GM12878 (cell line): ENCODE results near the gene SHISA7. TPM values are rescaled to one million over a fixed set of nuclear protein-coding genes. Genes with fewer than 3 reads are reported as not detected.
A peak's percentile ranks its signal among the peaks of the same experiment; 100 is the strongest.

Experiments
- ATAC-seq: fragments of 200-7000 bp; cut with Tn5 transposase; 3 replicates; pipeline ENCODE4 v1.9.1; 2020; ENCODE audit warnings: mild to moderate bottlenecking, moderate library complexity
- BruUV-seq: library from RNA; stranded (reverse); fragments of 400-500 nt; replicated peaks from 2 replicates; lab custom pipeline; 2021; lab: Mats Ljungman, UMichigan
- CTCF ChIA-PET: fragments of 300-600 bp; sonication (Branson Sonifier 250); formaldehyde crosslinking; extraction: SDS; loops from one replicate; lab custom pipeline; 2021; ENCODE audit warnings: inconsistent platforms; lab: Yijun Ruan, JAX
- POLR2A ChIA-PET: fragments of 350-600 bp; formaldehyde crosslinking; extraction: SDS; loops from one replicate; lab custom pipeline; 2021; ENCODE audit warnings: inconsistent platforms; lab: Charles Lee
- RAD21 ChIA-PET: fragments of 300-600 bp; sonication (Branson Sonifier 250); formaldehyde crosslinking; loops from one replicate; lab custom pipeline; 2023; ENCODE audit warnings: antibody characterized with exemption; ENCODE audit not compliant: unreplicated experiment; lab: Charles Lee
- SMC1A ChIA-PET: fragments of 300-600 bp; sonication (Branson Sonifier 250); formaldehyde crosslinking; loops from one replicate; lab custom pipeline; 2023; ENCODE audit not compliant: unreplicated experiment, uncharacterized antibody; lab: Charles Lee
- DNase-seq: peaks from one replicate; pipeline ENCODE4 v3.0.0-alpha.2; 2011; ENCODE audit warnings: low read depth, low spot score
- FAIRE-seq: peaks from 3 replicates; lab custom pipeline; 2011; peaks lifted over from hg19 to GRCh38; lab: Jason Lieb, UNC
- H2AFZ ChIP-seq: 2 replicates; pipeline ENCODE4 v1.6.0; 2011; ENCODE audit warnings: low read depth, low read length, control low read depth; ENCODE audit not compliant: control insufficient read depth
- H3K27ac ChIP-seq: 2 replicates; pipeline ENCODE4 v1.5.1; 2011; ENCODE audit warnings: control low read depth; ENCODE audit not compliant: control insufficient read depth, insufficient read depth
- H3K27me3 ChIP-seq, 2 experiments: replicated peaks in 1 of 2; 2 replicates each; pipeline versions ENCODE4 v1.6.0 to v1.6.1; 2011; ENCODE audit warnings: low read length in 1 of 2; ENCODE audit not compliant: control insufficient read depth in 2 of 2, insufficient read depth in 2 of 2
- H3K36me3 ChIP-seq, 2 experiments: 2 replicates each; pipeline ENCODE4 v1.5.1; 2011; ENCODE audit warnings: low read length in 1 of 2; ENCODE audit not compliant: control insufficient read depth in 2 of 2, insufficient read depth in 2 of 2
- H3K4me1 ChIP-seq: 2 replicates; pipeline ENCODE4 v1.6.1; 2011; ENCODE audit warnings: mild to moderate bottlenecking, low read length, moderate library complexity, mixed read lengths; ENCODE audit not compliant: control insufficient read depth, insufficient read depth
- H3K4me2 ChIP-seq: 2 replicates; pipeline ENCODE4 v1.6.0; 2011; ENCODE audit warnings: control low read depth; ENCODE audit not compliant: control insufficient read depth, insufficient read depth
- H3K4me3 ChIP-seq: fragments of 200-600 bp; sonication (generic); 2 replicates; pipeline ENCODE4 v1.5.1; 2016
- H3K79me2 ChIP-seq: 2 replicates; pipeline ENCODE4 v1.6.0; 2011; ENCODE audit warnings: low read length; ENCODE audit not compliant: control insufficient read depth, insufficient read depth
- H3K9ac ChIP-seq: 2 replicates; pipeline ENCODE4 v1.8.0; 2011; ENCODE audit warnings: low read length, control low read depth, mixed read lengths; ENCODE audit not compliant: control insufficient read depth, insufficient read depth
- H3K9me3 ChIP-seq: replicated peaks from 3 replicates; pipeline ENCODE4 v1.5.1; 2011; ENCODE audit warnings: mild to moderate bottlenecking, low read length; ENCODE audit not compliant: control insufficient read depth, insufficient read depth
- H4K20me1 ChIP-seq: 2 replicates; pipeline ENCODE4 v1.6.0; 2011; ENCODE audit not compliant: control insufficient read depth, insufficient read depth
- HDAC2 ChIP-seq: fragments of 200-600 bp; sonication (generic); IDR thresholded peaks from 2 replicates; pipeline ENCODE4 v1.6.1; 2017
- KDM1A ChIP-seq: fragments of 200-600 bp; sonication (generic); IDR thresholded peaks from 2 replicates; pipeline ENCODE4 v1.6.1; 2016; ENCODE audit warnings: borderline replicate concordance
- PBX3 ChIP-seq: IDR thresholded peaks from 2 replicates; pipeline ENCODE4 v1.6.1; 2011; ENCODE audit warnings: mild to moderate bottlenecking, low read depth, low read length, moderate library complexity; ENCODE audit not compliant: insufficient replicate concordance
- PKNOX1 ChIP-seq: fragments of 450-650 bp; IDR thresholded peaks from 2 replicates; pipeline ENCODE4 v1.6.1; 2016; ENCODE audit warnings: mild to moderate bottlenecking
- SPI1 ChIP-seq: IDR thresholded peaks from 2 replicates; pipeline ENCODE4 v1.6.1; 2011; ENCODE audit warnings: low read depth, mild to moderate bottlenecking, low read length, moderate library complexity, borderline replicate concordance; ENCODE audit not compliant: insufficient read depth
- ZBTB33 ChIP-seq: fragments of 450-650 bp; IDR thresholded peaks from 2 replicates; pipeline ENCODE4 v1.6.1; 2017; ENCODE audit warnings: mild to moderate bottlenecking
- WGBS: methylation state at CpG from one replicate; pipeline ENCODE4 v1.1.6; 2016; ENCODE audit warnings: low lambda C conversion rate; ENCODE audit not compliant: insufficient replicate concordance, insufficient coverage; ENCODE audit errors: missing lambda C conversion rate; 5-methylcytosine and 5-hydroxymethylcytosine counted together
- in situ Hi-C: fragments of 300-500 bp; cut with MboI; formaldehyde crosslinking; loops from 9 replicates; pipeline ENCODE4 v1.14.3; 2018; ENCODE audit warnings: mixed read lengths
- intact Hi-C: fragments of 100-400 bp; cut with micrococcal nuclease; formaldehyde crosslinking; loops from one replicate; pipeline ENCODE4 v1.14.2; 2022; ENCODE audit not compliant: unreplicated experiment
- polyA plus RNA-seq, 11 experiments: library from polyadenylated mRNA; depleted of rRNA in 4 of 11; unstranded in 6 of 11; stranded (reverse) in 5 of 11; fragments of >200 nt; fragmentation: Nextera tagmentation in 4 of 11; fragmentation: Illumina TruSeq in 1 of 11; extraction: Ambion mirVana in 4 of 11; extraction: Trizol in 1 of 11; gene quantifications; 1 replicate in 1 of 11; 2 replicates in 10 of 11; pipeline versions ENCODE4 v1.2.1 to v1.2.3, GENCODE V29; 2011 to 2016; ENCODE audit warnings: inconsistent platforms in 2 of 11, missing spikeins in 2 of 11, low read depth in 1 of 11
- total RNA-seq, 4 experiments: library from RNA; depleted of rRNA in 3 of 4; stranded (reverse); fragments of >200 nt in 3 of 4; fragmentation: Illumina TruSeq in 1 of 4; extraction: Trizol in 1 of 4; gene quantifications; 2 replicates each; pipeline versions ENCODE4 v1.2.1 to v1.2.3, GENCODE V29; 2013 to 2021

The SHISA7 gene
- total and polyA plus RNA-seq, 10 of the 15 experiments (the other 5 are each of a cell fraction or from before 2014, with no cell fraction given) = 0.03 TPM; not detected in 9

GRCh38 chr19:55441319-55441691, 1.8 kb downstream of the SHISA7 start:
- Histone ChIP-seq H3K4me3 (no peak overlapping the region), H3K79me2 (no peaks in the 10 kb centered on the region), H3K9me3 (no peaks in the 10 kb centered on the region), H3K9ac (no peak overlapping the region), H3K4me2 (no peak overlapping the region), H3K36me3 (no peaks in the 10 kb centered on the region), H3K27me3 (peaks cover 0 to 1% of the 10 kb centered on the region in 2 experiments; a peak in 2 of 4 replicates), H4K20me1 (no peaks in the 10 kb centered on the region), H2AFZ (no peak overlapping the region), H3K27ac (no peak overlapping the region), H3K4me1 (no peaks in the 10 kb centered on the region)
- ChIA-PET RAD21 (no interaction called here), SMC1A (no interaction called here), CTCF (no interaction called here), POLR2A (no interaction called here)
- WGBS = 2% methylated on average over 21 of the region's 21 CpGs
- TF ChIP-seq SPI1 (peak; percentile 60; the same call in 1 of the 2 replicates), HDAC2 (no peak)
- no peak for FAIRE-seq
- BruUV-seq = no TSS peak
- in situ Hi-C loops (no loop called here), intact Hi-C loops (no loop called here)
- no peak for DNase-seq
- peak; percentile 37 for ATAC-seq

GRCh38 chr19:55440411-55441105, 2.5 kb downstream of the SHISA7 start:
- Histone ChIP-seq H3K4me3 (no peak overlapping the region), H3K4me1 (no peaks in the 10 kb centered on the region), H3K36me3 (no peaks in the 10 kb centered on the region), H3K9me3 (no peaks in the 10 kb centered on the region), H3K27ac (no peak overlapping the region), H3K27me3 (peaks cover 0 to 1% of the 10 kb centered on the region in 2 experiments; a peak in 2 of 4 replicates), H2AFZ (no peak overlapping the region), H3K4me2 (peak overlapping the region; percentile 9; the same call in 1 of the 2 replicates), H3K9ac (no peak overlapping the region), H3K79me2 (no peaks in the 10 kb centered on the region), H4K20me1 (no peaks in the 10 kb centered on the region)
- ChIA-PET CTCF (no interaction called here), POLR2A (no interaction called here), SMC1A (no interaction called here), RAD21 (no interaction called here)
- TF ChIP-seq PBX3 (peak; percentile 55), PKNOX1 (peak; percentile 75), ZBTB33 (no peak), KDM1A (no peak)
- intact Hi-C loops = no loop called here
- BruUV-seq = no TSS peak
- ATAC-seq (peak; percentile 62), DNase-seq (no peak), FAIRE-seq (no peak)
- 35% methylated on average over 34 of the region's 39 CpGs for WGBS
- in situ Hi-C loops = no loop called here
